GM12873 (cell line): ENCODE results near the gene ZNF441.

ENCODE experiments used
- CTCF ChIP-seq: IDR thresholded peaks from 2 replicates; pipeline ENCODE4 v1.5.1; 2012; ENCODE audit warnings: low read depth, mild to moderate bottlenecking, moderate library complexity, low read length, control low read depth; ENCODE audit not compliant: insufficient read depth; ENCODE audit errors: missing control alignments

Gene ZNF441

GRCh38 chr19:11832253-11832912 lies 65.6 kb downstream of the ZNF441 start:
- no peak for TF ChIP-seq CTCF

- no peak for TF ChIP-seq CTCF
Measured at GRCh38 chr19:11833541-11833940, 66.7 kb downstream of the ZNF441 start.
